ENCODE data around the gene NMT2.

Gene NMT2

DNA sequence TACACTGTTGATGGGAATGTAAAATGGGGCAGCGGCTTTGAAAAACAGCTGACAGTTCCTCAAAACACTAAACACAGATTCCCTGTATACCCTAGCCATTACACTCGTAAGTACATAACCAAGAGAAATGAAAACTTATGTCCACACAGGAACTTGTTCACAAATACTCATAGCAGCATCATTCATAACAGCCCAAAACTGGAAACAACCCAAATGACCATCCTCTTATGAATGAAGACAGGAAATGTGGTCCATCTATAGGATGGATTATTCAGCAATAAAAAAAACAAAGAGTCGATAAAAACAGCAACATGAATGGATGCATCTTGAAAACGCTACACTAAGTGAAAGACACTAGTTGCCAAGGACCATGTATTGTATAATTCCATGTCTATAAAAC is 23.7 kb downstream of the NMT2 start:
- no peak for DNase-seq (ENCODE audit: low read depth)
- no peak for TF ChIP-seq CTCF (IDR thresholded peaks at IDR 0.05; ENCODE audit: insufficient read depth, low read depth, low read length, missing control alignments)
- H3K4me3 ChIP-seq (ENCODE audit: low read depth, low read length), result no peak overlapping the region

DNA sequence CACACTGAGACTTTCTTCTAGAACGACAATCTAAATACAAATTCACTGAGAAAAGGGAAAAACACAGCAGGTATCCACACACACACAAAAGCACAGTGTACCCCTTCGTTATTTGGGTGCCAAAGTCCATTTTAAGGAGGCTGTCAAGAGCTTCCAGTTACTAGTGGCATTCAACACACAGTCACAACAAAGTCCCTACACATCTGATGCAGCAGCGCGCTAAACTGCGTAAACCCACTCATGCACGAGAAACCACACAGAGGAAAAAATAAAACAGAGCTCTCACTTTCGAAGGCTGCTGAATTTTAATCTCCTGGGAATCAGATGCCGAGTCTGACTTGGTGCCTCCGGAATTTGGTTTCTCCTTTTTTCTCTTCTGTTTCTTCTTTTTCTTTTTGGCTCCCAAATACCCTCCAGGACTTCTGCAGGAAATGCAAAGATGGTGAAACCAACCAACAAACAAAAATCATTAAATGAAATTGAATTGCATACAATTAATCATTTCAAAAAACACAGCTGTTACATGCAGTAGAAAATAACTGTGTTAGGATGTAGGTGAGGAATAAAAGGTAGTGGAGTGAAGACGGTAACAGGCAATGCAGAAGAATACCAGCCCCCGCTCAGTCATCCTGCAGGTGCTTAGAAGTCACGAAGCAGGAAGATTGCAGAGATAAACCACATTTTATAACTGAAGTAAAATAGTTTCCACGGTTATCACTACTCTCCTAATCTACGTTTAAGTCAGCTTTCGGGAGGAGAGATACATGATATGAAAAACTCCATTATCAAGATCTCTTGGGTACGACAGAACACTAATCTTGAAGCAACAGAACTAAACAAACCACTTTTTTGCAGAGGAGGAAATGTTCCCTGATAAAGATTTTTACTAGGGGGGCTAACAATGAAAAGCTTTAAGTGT is 27.1 kb downstream of the NMT2 start:
- H3K4me3 ChIP-seq (ENCODE audit: low read depth, low read length), result peak overlapping the region; percentile 12; the same call in 1 of the 2 replicates
- TF ChIP-seq CTCF (IDR thresholded peaks at IDR 0.05; ENCODE audit: insufficient read depth, low read depth, low read length, missing control alignments), result no peak
- peak; percentile 84 for DNase-seq (ENCODE audit: low read depth)

DNA sequence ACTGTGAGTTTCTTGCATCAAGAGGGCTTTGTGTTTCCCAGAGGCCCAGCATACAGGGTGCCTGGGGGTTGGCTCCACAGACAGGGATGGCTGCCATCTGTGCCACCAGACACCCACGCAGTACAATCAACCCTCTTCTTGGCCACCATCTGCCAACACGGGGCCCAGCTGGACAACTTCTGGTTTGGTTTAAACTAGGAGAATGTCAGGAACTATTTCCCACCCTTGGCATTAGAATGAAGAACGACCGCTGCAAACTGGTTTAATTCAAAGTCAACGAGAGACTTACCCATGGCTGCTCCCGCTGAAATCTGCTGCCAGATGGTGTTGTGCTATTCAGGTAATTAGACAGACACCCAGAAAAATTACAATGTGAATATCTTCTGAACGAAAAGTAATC is 27.8 kb downstream of the NMT2 start:
- H3K4me3 ChIP-seq (ENCODE audit: low read depth, low read length), result no peak overlapping the region
- DNase-seq (ENCODE audit: low read depth), result no peak
- TF ChIP-seq CTCF (IDR thresholded peaks at IDR 0.05; ENCODE audit: insufficient read depth, low read depth, low read length, missing control alignments), result no peak

GRCh38 chr10:15137636-15138035 is 30.9 kb downstream of the NMT2 start:
- DNase-seq (ENCODE audit: low read depth), result no peak
- H3K4me3 ChIP-seq (ENCODE audit: low read depth, low read length), result no peak overlapping the region

DNA sequence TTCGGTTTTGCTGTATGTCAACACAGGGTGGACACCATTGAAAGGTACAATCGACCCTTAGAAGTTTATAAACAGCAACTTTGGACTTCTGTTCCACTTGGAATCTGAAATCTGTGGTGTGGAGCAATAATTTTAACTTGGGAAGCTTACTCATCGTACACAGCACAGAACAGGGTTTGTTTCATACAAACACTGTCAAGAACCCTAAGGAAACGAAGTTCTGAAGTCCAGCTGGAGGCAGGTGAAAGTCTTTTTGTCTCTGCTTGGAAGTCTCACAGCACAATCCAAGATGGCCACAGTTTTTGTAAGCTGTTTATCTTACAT is 31.5 kb downstream of the NMT2 start:
- H3K4me3 ChIP-seq (ENCODE audit: low read depth, low read length), result no peak overlapping the region
- no peak for DNase-seq (ENCODE audit: low read depth)
- no peak for TF ChIP-seq CTCF (IDR thresholded peaks at IDR 0.05; ENCODE audit: insufficient read depth, low read depth, low read length, missing control alignments)

More at GRCh38 chr10:15137636-15138035, 30.9 kb downstream of the NMT2 start:
- no peak for TF ChIP-seq CTCF (IDR thresholded peaks at IDR 0.05; ENCODE audit: insufficient read depth, low read depth, low read length, missing control alignments)

- TF ChIP-seq CTCF (IDR thresholded peaks at IDR 0.05; ENCODE audit: insufficient read depth, low read depth, low read length, missing control alignments), result no peak
- H3K4me3 ChIP-seq (ENCODE audit: low read depth, low read length), result no peak overlapping the region
- no peak for DNase-seq (ENCODE audit: low read depth)
Observed at GRCh38 chr10:15136129-15137035, 32.1 kb downstream of the NMT2 start.
